ENCODE results near the gene TPST2.
A peak's percentile ranks its signal among the peaks of the same experiment; 100 is the strongest.

Gene TPST2

GRCh38 chr22:26559961-26560575, 29.9 kb downstream of the TPST2 start:
- H3K27ac Mint-ChIP-seq = no peak overlapping the region
- ATAC-seq = no peak
- peaks cover 6% of the 10 kb centered on the region for H3K4me1 Mint-ChIP-seq
- H3K27me3 Mint-ChIP-seq = no peaks in the 10 kb centered on the region
- H3K36me3 Mint-ChIP-seq = no peaks in the 10 kb centered on the region
- no peak overlapping the region for H3K4me3 Mint-ChIP-seq
- no peaks in the 10 kb centered on the region for H3K9me3 Mint-ChIP-seq

GRCh38 chr22:26558248-26558895, 31.6 kb downstream of the TPST2 start:
- H3K27me3 Mint-ChIP-seq = no peaks in the 10 kb centered on the region
- no peak for ATAC-seq
- H3K36me3 Mint-ChIP-seq = no peaks in the 10 kb centered on the region
- H3K4me3 Mint-ChIP-seq = no peak overlapping the region
- H3K4me1 Mint-ChIP-seq = peaks cover 6% of the 10 kb centered on the region
- H3K27ac Mint-ChIP-seq = peak overlapping the region; percentile 8
- H3K9me3 Mint-ChIP-seq = no peaks in the 10 kb centered on the region

GRCh38 chr22:26556904-26557303, 33.0 kb downstream of the TPST2 start:
- ATAC-seq = no peak
- Mint-ChIP-seq H3K4me1 (peaks cover 6% of the 10 kb centered on the region), H3K27ac (no peak overlapping the region), H3K4me3 (no peak overlapping the region), H3K36me3 (no peaks in the 10 kb centered on the region), H3K9me3 (no peaks in the 10 kb centered on the region), H3K27me3 (no peaks in the 10 kb centered on the region)

- no peak overlapping the region for H3K4me3 Mint-ChIP-seq
- H3K4me1 Mint-ChIP-seq = peaks cover 6% of the 10 kb centered on the region
- H3K36me3 Mint-ChIP-seq = no peaks in the 10 kb centered on the region
- no peaks in the 10 kb centered on the region for H3K9me3 Mint-ChIP-seq
- H3K27me3 Mint-ChIP-seq = no peaks in the 10 kb centered on the region
- no peak overlapping the region for H3K27ac Mint-ChIP-seq
- no peak for ATAC-seq
Measured at GRCh38 chr22:26555478-26555877, 34.5 kb downstream of the TPST2 start.

GRCh38 chr22:26554956-26555355, 35.0 kb downstream of the TPST2 start:
- H3K27me3 Mint-ChIP-seq = no peaks in the 10 kb centered on the region
- H3K36me3 Mint-ChIP-seq = no peaks in the 10 kb centered on the region
- ATAC-seq = no peak
- H3K9me3 Mint-ChIP-seq = no peaks in the 10 kb centered on the region
- peaks cover 11% of the 10 kb centered on the region for H3K4me1 Mint-ChIP-seq
- no peak overlapping the region for H3K4me3 Mint-ChIP-seq
- H3K27ac Mint-ChIP-seq = no peak overlapping the region

GRCh38 chr22:26553056-26553752, 36.7 kb downstream of the TPST2 start:
- ATAC-seq = no peak
- Mint-ChIP-seq H3K4me3 (no peak overlapping the region), H3K9me3 (no peaks in the 10 kb centered on the region), H3K36me3 (no peaks in the 10 kb centered on the region), H3K27me3 (no peaks in the 10 kb centered on the region), H3K27ac (no peak overlapping the region), H3K4me1 (peaks cover 9% of the 10 kb centered on the region)

- peaks cover 6% of the 10 kb centered on the region for H3K4me1 Mint-ChIP-seq
Measured at GRCh38 chr22:26552466-26552865, 37.5 kb downstream of the TPST2 start.

GRCh38 chr22:26551568-26551967, 38.4 kb downstream of the TPST2 start:
- Mint-ChIP-seq H3K27me3 (no peaks in the 10 kb centered on the region), H3K4me1 (peaks cover 10% of the 10 kb centered on the region), H3K27ac (no peak overlapping the region), H3K9me3 (no peaks in the 10 kb centered on the region), H3K36me3 (peaks cover 2% of the 10 kb centered on the region), H3K4me3 (no peak overlapping the region)
- no peak for ATAC-seq

More at GRCh38 chr22:26552466-26552865, 37.5 kb downstream of the TPST2 start:
- H3K4me3 Mint-ChIP-seq = no peak overlapping the region
- H3K9me3 Mint-ChIP-seq = no peaks in the 10 kb centered on the region
- H3K27me3 Mint-ChIP-seq = no peaks in the 10 kb centered on the region
- no peaks in the 10 kb centered on the region for H3K36me3 Mint-ChIP-seq
- H3K27ac Mint-ChIP-seq = no peak overlapping the region
- ATAC-seq = no peak

GRCh38 chr22:26550498-26551033, 39.4 kb downstream of the TPST2 start:
- Mint-ChIP-seq H3K4me1 (peaks cover 17% of the 10 kb centered on the region), H3K9me3 (no peaks in the 10 kb centered on the region), H3K36me3 (peaks cover 9% of the 10 kb centered on the region), H3K4me3 (no peak overlapping the region), H3K27me3 (no peaks in the 10 kb centered on the region), H3K27ac (no peak overlapping the region)
- ATAC-seq = no peak

GRCh38 chr22:26549902-26550497, 39.9 kb downstream of the TPST2 start:
- H3K4me1 Mint-ChIP-seq = peaks cover 17% of the 10 kb centered on the region
- H3K27ac Mint-ChIP-seq = no peak overlapping the region
- no peaks in the 10 kb centered on the region for H3K9me3 Mint-ChIP-seq
- no peak for ATAC-seq
- no peaks in the 10 kb centered on the region for H3K27me3 Mint-ChIP-seq
- H3K4me3 Mint-ChIP-seq = no peak overlapping the region
- peaks cover 9% of the 10 kb centered on the region for H3K36me3 Mint-ChIP-seq

GRCh38 chr22:26548984-26549383, 40.9 kb downstream of the TPST2 start:
- no peak overlapping the region for H3K27ac Mint-ChIP-seq
- ATAC-seq = no peak
- no peaks in the 10 kb centered on the region for H3K27me3 Mint-ChIP-seq
- H3K4me3 Mint-ChIP-seq = no peak overlapping the region
- peaks cover 9% of the 10 kb centered on the region for H3K36me3 Mint-ChIP-seq
- H3K9me3 Mint-ChIP-seq = no peaks in the 10 kb centered on the region
- H3K4me1 Mint-ChIP-seq = peaks cover 23% of the 10 kb centered on the region

- ATAC-seq = no peak
- peaks cover 9% of the 10 kb centered on the region for H3K36me3 Mint-ChIP-seq
- H3K27me3 Mint-ChIP-seq = no peaks in the 10 kb centered on the region
- peaks cover 28% of the 10 kb centered on the region for H3K4me1 Mint-ChIP-seq
- H3K9me3 Mint-ChIP-seq = no peaks in the 10 kb centered on the region
- H3K27ac Mint-ChIP-seq = no peak overlapping the region
- H3K4me3 Mint-ChIP-seq = no peak overlapping the region
Measured at GRCh38 chr22:26548303-26548702, 41.6 kb downstream of the TPST2 start.

- Mint-ChIP-seq H3K27me3 (no peaks in the 10 kb centered on the region), H3K9me3 (no peaks in the 10 kb centered on the region), H3K4me3 (no peak overlapping the region), H3K36me3 (peaks cover 9% of the 10 kb centered on the region), H3K4me1 (peaks cover 30% of the 10 kb centered on the region), H3K27ac (no peak overlapping the region)
- ATAC-seq = no peak
Measured at GRCh38 chr22:26547837-26548236, 42.1 kb downstream of the TPST2 start.

- no peaks in the 10 kb centered on the region for H3K9me3 Mint-ChIP-seq
- H3K4me1 Mint-ChIP-seq = peaks cover 34% of the 10 kb centered on the region
- H3K27me3 Mint-ChIP-seq = no peaks in the 10 kb centered on the region
- no peak overlapping the region for H3K4me3 Mint-ChIP-seq
- peaks cover 9% of the 10 kb centered on the region for H3K36me3 Mint-ChIP-seq
- no peak overlapping the region for H3K27ac Mint-ChIP-seq
- ATAC-seq = no peak
Measured at GRCh38 chr22:26547426-26547825, 42.5 kb downstream of the TPST2 start.

- peak overlapping the region; percentile 13 for H3K27ac Mint-ChIP-seq
Measured at GRCh38 chr22:26546282-26546681, 43.6 kb downstream of the TPST2 start.

More at GRCh38 chr22:26546282-26546681, 43.6 kb downstream of the TPST2 start:
- Mint-ChIP-seq H3K36me3 (peaks cover 9% of the 10 kb centered on the region), H3K4me3 (no peak overlapping the region), H3K9me3 (no peaks in the 10 kb centered on the region), H3K27me3 (no peaks in the 10 kb centered on the region), H3K4me1 (peaks cover 36% of the 10 kb centered on the region)
- ATAC-seq = no peak
